ENCODE measurements around the gene KIF16B. TPM values are rescaled to one million over a fixed set of nuclear protein-coding genes. Genes with fewer than 3 reads are reported as not detected.

KIF16B gene
- total RNA-seq, 1 experiment from 2014 or later: 7.6 TPM

DNA sequence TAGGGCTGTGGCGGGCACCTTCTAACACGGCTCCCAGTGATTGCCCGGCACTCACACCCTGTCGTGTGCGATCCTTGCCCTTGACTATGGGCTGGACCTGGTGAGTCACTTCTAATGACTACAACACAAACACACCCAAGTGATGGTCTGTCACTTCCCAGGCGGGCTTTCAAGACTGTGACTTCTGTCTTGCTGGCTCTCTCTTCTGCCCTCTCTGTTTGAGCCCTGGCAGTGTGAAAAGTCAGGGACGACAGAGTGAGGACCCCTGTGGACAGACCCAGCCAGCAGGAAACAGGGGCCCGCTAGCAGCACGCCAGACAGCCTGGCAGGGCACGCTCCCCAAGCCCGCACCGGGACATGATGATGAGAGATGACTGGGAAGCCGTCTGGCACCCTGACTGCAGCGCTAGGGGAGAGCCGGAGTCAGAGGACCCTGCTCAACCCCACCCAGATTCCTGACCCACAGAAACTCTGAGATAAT is 43.0 kb downstream of the KIF16B start (continued):
- TF ChIP-seq MAX (CRISPR knock-in tag; IDR thresholded peaks at IDR 0.05): no peak
- no peak for TF ChIP-seq ZNF396 (CRISPR knock-in tag; IDR thresholded peaks at IDR 0.05; ENCODE audit: borderline replicate concordance)
- TF ChIP-seq ZNF263 (CRISPR knock-in tag; IDR thresholded peaks at IDR 0.05; ENCODE audit: low read depth): no peak
- no peak for TF ChIP-seq ZNF232 (CRISPR knock-in tag; IDR thresholded peaks at IDR 0.05)
- no peak for TF ChIP-seq USF1 (CRISPR knock-in tag; IDR thresholded peaks at IDR 0.05)
- TF ChIP-seq, protein P1, sequence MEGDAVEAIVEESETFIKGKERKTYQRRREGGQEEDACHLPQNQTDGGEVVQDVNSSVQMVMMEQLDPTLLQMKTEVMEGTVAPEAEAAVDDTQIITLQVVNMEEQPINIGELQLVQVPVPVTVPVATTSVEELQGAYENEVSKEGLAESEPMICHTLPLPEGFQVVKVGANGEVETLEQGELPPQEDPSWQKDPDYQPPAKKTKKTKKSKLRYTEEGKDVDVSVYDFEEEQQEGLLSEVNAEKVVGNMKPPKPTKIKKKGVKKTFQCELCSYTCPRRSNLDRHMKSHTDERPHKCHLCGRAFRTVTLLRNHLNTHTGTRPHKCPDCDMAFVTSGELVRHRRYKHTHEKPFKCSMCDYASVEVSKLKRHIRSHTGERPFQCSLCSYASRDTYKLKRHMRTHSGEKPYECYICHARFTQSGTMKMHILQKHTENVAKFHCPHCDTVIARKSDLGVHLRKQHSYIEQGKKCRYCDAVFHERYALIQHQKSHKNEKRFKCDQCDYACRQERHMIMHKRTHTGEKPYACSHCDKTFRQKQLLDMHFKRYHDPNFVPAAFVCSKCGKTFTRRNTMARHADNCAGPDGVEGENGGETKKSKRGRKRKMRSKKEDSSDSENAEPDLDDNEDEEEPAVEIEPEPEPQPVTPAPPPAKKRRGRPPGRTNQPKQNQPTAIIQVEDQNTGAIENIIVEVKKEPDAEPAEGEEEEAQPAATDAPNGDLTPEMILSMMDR (IDR thresholded peaks at IDR 0.05): no peak
- TF ChIP-seq PRRX2 (CRISPR knock-in tag; IDR thresholded peaks at IDR 0.05): no peak
- no peak for TF ChIP-seq STAT6 (CRISPR knock-in tag; conservative IDR thresholded peaks at IDR 0.05; ENCODE audit: low read depth)
- TF ChIP-seq RELA (CRISPR knock-in tag; IDR thresholded peaks at IDR 0.05; ENCODE audit: borderline replicate concordance): no peak

GRCh38 chr20:16528078-16528477 is 45.2 kb downstream of the KIF16B start:
- CTCF ChIA-PET: interaction anchor here (0.5 kb wide), 1 partner anchor 213 kb away, joined by 3 read pairs; no protein-coding TSS in a partner anchor
- Mint-ChIP-seq H3K27ac (peak overlapping the region; percentile 23; the same call in 1 of the 2 replicates), H3K9me3 (peaks cover 24% of the 10 kb centered on the region), H3K4me1 (peaks cover 38% of the 10 kb centered on the region), H3K36me3 (peaks cover 30% of the 10 kb centered on the region), H3K4me3 (no peak overlapping the region), H3K27me3 (ENCODE audit: low read depth) (no peaks in the 10 kb centered on the region)
- ATAC-seq (no peak; the same call in 1 of the 2 replicates), DNase-seq (ENCODE audit: low spot score) (no peak)
- POLR2A ChIA-PET: no interaction called here
- TF ChIP-seq HMGXB4 (CRISPR knock-in tag; IDR thresholded peaks at IDR 0.05) (no peak), MYBL2 (CRISPR knock-in tag; IDR thresholded peaks at IDR 0.05) (no peak), CREM (CRISPR knock-in tag; IDR thresholded peaks at IDR 0.05) (no peak), ZNF423 (CRISPR knock-in tag; IDR thresholded peaks at IDR 0.05) (no peak), FOXP1 (CRISPR knock-in tag; IDR thresholded peaks at IDR 0.05; ENCODE audit: borderline replicate concordance) (no peak), PRDM15 (CRISPR knock-in tag; IDR thresholded peaks at IDR 0.05) (no peak), ZNF671 (CRISPR knock-in tag; IDR thresholded peaks at IDR 0.05) (no peak), CREB1 (CRISPR knock-in tag; IDR thresholded peaks at IDR 0.05) (no peak), IRF2 (CRISPR knock-in tag; IDR thresholded peaks at IDR 0.05; ENCODE audit: borderline replicate concordance, low read depth) (no peak), ZNF219 (CRISPR knock-in tag; IDR thresholded peaks at IDR 0.05; ENCODE audit: borderline replicate concordance) (no peak), MXD4 (CRISPR knock-in tag; IDR thresholded peaks at IDR 0.05; ENCODE audit: borderline replicate concordance) (no peak), ATF1 (CRISPR knock-in tag; IDR thresholded peaks at IDR 0.05) (no peak), NFE2L1 (CRISPR knock-in tag; IDR thresholded peaks at IDR 0.05) (no peak), FOXJ3 (CRISPR knock-in tag; IDR thresholded peaks at IDR 0.05; ENCODE audit: borderline replicate concordance) (no peak), CBFB (CRISPR knock-in tag; IDR thresholded peaks at IDR 0.05; ENCODE audit: low read depth) (no peak), ESRRA (CRISPR knock-in tag; IDR thresholded peaks at IDR 0.05; ENCODE audit: borderline replicate concordance) (no peak)
- TF ChIP-seq, protein P2, sequence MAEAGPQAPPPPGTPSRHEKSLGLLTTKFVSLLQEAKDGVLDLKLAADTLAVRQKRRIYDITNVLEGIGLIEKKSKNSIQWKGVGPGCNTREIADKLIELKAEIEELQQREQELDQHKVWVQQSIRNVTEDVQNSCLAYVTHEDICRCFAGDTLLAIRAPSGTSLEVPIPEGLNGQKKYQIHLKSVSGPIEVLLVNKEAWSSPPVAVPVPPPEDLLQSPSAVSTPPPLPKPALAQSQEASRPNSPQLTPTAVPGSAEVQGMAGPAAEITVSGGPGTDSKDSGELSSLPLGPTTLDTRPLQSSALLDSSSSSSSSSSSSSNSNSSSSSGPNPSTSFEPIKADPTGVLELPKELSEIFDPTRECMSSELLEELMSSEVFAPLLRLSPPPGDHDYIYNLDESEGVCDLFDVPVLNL (CRISPR knock-in tag; IDR thresholded peaks at IDR 0.05; ENCODE audit: borderline replicate concordance, low read depth): no peak

Measured in WTC11 (cell line).